IMR-90 (cell line): ENCODE results near the gene RFPL4AL1.

Experiments
- CEBPB ChIP-seq: IDR thresholded peaks from 2 replicates; pipeline ENCODE4 v1.6.1; 2012; ENCODE audit warnings: low read depth, low read length, improper control_type of control experiment
- CHD1 ChIP-seq: IDR thresholded peaks from 2 replicates; pipeline ENCODE4 v1.6.1; 2012; ENCODE audit warnings: low read depth, low read length, improper control_type of control experiment
- MAZ ChIP-seq: IDR thresholded peaks from 2 replicates; pipeline ENCODE4 v1.6.1; 2012; ENCODE audit warnings: low read depth, mild to moderate bottlenecking, low read length, improper control_type of control experiment, moderate library complexity, borderline replicate concordance
- POLR2A ChIP-seq: IDR thresholded peaks from 2 replicates; pipeline ENCODE4 v1.6.1; 2012; ENCODE audit warnings: mild to moderate bottlenecking, low read depth, low read length
- RAD21 ChIP-seq: IDR thresholded peaks from 2 replicates; pipeline ENCODE4 v1.6.1; 2012; ENCODE audit warnings: low read length, improper control_type of control experiment
- RCOR1 ChIP-seq: IDR thresholded peaks from 2 replicates; pipeline ENCODE4 v1.6.1; 2012; ENCODE audit warnings: mild to moderate bottlenecking, low read length, improper control_type of control experiment; ENCODE audit not compliant: insufficient replicate concordance
- RFX5 ChIP-seq: IDR thresholded peaks from 2 replicates; pipeline ENCODE4 v1.8.0; 2012; ENCODE audit warnings: low read depth, mild to moderate bottlenecking, low read length, moderate library complexity
- SMC3 ChIP-seq: fragments of 150-350 bp; IDR thresholded peaks from 2 replicates; pipeline ENCODE4 v1.6.1; 2016; ENCODE audit warnings: low read depth, mild to moderate bottlenecking, antibody characterized with exemption, low read length, moderate library complexity
- TF ChIP-seq, protein P1 (sequence below): conservative IDR thresholded peaks from 2 replicates; pipeline ENCODE4 v1.5.1; 2012; ENCODE audit warnings: mild to moderate bottlenecking, low read depth, low read length, improper control_type of control experiment
- TF ChIP-seq, protein P2 (sequence below): fragments of 150-350 bp; IDR thresholded peaks from 2 replicates; pipeline ENCODE4 v1.6.1; 2017; ENCODE audit warnings: mild to moderate bottlenecking, antibody characterized with exemption, low read length, low read depth

GRCh38 chr19:55795021-55795420, 26.1 kb downstream of the RFPL4AL1 start:
- TF ChIP-seq, protein P1, sequence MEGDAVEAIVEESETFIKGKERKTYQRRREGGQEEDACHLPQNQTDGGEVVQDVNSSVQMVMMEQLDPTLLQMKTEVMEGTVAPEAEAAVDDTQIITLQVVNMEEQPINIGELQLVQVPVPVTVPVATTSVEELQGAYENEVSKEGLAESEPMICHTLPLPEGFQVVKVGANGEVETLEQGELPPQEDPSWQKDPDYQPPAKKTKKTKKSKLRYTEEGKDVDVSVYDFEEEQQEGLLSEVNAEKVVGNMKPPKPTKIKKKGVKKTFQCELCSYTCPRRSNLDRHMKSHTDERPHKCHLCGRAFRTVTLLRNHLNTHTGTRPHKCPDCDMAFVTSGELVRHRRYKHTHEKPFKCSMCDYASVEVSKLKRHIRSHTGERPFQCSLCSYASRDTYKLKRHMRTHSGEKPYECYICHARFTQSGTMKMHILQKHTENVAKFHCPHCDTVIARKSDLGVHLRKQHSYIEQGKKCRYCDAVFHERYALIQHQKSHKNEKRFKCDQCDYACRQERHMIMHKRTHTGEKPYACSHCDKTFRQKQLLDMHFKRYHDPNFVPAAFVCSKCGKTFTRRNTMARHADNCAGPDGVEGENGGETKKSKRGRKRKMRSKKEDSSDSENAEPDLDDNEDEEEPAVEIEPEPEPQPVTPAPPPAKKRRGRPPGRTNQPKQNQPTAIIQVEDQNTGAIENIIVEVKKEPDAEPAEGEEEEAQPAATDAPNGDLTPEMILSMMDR = no peak
- no peak for TF ChIP-seq SMC3
- no peak for TF ChIP-seq POLR2A
- no peak for TF ChIP-seq MAZ
- no peak for TF ChIP-seq RCOR1
- no peak for TF ChIP-seq CEBPB
- TF ChIP-seq, protein P2, sequence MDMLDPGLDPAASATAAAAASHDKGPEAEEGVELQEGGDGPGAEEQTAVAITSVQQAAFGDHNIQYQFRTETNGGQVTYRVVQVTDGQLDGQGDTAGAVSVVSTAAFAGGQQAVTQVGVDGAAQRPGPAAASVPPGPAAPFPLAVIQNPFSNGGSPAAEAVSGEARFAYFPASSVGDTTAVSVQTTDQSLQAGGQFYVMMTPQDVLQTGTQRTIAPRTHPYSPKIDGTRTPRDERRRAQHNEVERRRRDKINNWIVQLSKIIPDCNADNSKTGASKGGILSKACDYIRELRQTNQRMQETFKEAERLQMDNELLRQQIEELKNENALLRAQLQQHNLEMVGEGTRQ = no peak
- no peak for TF ChIP-seq RFX5
- TF ChIP-seq CHD1 = no peak
- no peak for TF ChIP-seq RAD21
